GM18520 (cell line): ENCODE measurements around the gene FAM3D.
A peak's percentile ranks its signal among the peaks of the same experiment; 100 is the strongest.

Source experiments
- ATAC-seq: cut with Tn5 transposase; IDR thresholded peaks from one replicate; pipeline ENCODE4 v1.9.1; 2021; ENCODE audit not compliant: unreplicated experiment

The FAM3D gene

GRCh38 chr3:58657571-58658141, 8.9 kb downstream of the FAM3D start:
- ATAC-seq: no peak

- no peak for ATAC-seq
These were observed 9.5 kb downstream of the FAM3D start for GRCh38 chr3:58657036-58657520.

GRCh38 chr3:58656631-58657030, 9.9 kb downstream of the FAM3D start:
- no peak for ATAC-seq

GRCh38 chr3:58654466-58654865, 12.1 kb downstream of the FAM3D start:
- no peak for ATAC-seq

- ATAC-seq: no peak
These were observed 13.9 kb downstream of the FAM3D start for GRCh38 chr3:58652624-58653023.

- no peak for ATAC-seq
These were observed 15.3 kb downstream of the FAM3D start for GRCh38 chr3:58651276-58651675.

GRCh38 chr3:58647381-58648141, 19.0 kb downstream of the FAM3D start:
- ATAC-seq: no peak

- ATAC-seq: no peak
These were observed 20.1 kb downstream of the FAM3D start for GRCh38 chr3:58646503-58646902.

- no peak for ATAC-seq
These were observed 20.8 kb downstream of the FAM3D start for GRCh38 chr3:58645726-58646125.

- ATAC-seq: no peak
These were observed 23.7 kb downstream of the FAM3D start for GRCh38 chr3:58642846-58643245.

- ATAC-seq: peak; percentile 78
These were observed 25.7 kb downstream of the FAM3D start for GRCh38 chr3:58640700-58641372.

- no peak for ATAC-seq
These were observed 26.7 kb downstream of the FAM3D start for GRCh38 chr3:58639842-58640241.

- no peak for ATAC-seq
These were observed 27.6 kb downstream of the FAM3D start for GRCh38 chr3:58639001-58639400.

GRCh38 chr3:58638591-58638990, 28.0 kb downstream of the FAM3D start:
- no peak for ATAC-seq

GRCh38 chr3:58637509-58637908, 29.1 kb downstream of the FAM3D start:
- ATAC-seq: no peak

GRCh38 chr3:58635371-58636285, 30.9 kb downstream of the FAM3D start:
- no peak for ATAC-seq

- no peak for ATAC-seq
These were observed 33.3 kb downstream of the FAM3D start for GRCh38 chr3:58633157-58633865.

GRCh38 chr3:58631742-58632141, 34.8 kb downstream of the FAM3D start:
- no peak for ATAC-seq

- no peak for ATAC-seq
These were observed 35.9 kb downstream of the FAM3D start for GRCh38 chr3:58630710-58631092.

GRCh38 chr3:58630076-58630709, 36.4 kb downstream of the FAM3D start:
- no peak for ATAC-seq
